ENCODE results near the gene FBXL2. TPM values are rescaled to one million over a fixed set of nuclear protein-coding genes. Genes with fewer than 3 reads are reported as not detected.

FBXL2 gene
- total RNA-seq, 1 experiment from 2014 or later, result 15.8 TPM

DNA sequence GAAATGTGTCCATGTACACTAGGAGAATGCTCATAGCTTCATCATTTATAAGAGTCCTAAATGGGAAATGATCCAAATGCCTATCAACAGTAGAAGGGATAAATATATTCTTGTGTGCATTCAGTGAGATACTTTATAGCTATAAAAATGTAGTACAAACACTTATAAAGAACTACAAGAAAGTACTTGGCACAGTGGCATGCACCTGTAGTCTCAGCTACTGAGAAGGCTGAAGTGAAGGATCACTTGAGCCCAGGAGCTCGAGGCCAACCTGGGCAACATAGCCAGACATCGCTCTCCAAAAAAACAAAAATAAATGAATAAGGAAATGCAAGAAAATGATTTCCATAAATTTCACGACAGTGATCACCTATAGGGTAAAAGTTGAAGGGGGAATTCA lies 3.6 kb upstream of the FBXL2 start:
- DNase-seq, result no peak
- no peaks in the 10 kb centered on the region for H3K9me3 ChIP-seq (ENCODE audit: insufficient read depth, low read depth)
- H3K36me3 ChIP-seq (ENCODE audit: low read depth), result no peaks in the 10 kb centered on the region
- H3K4me3 ChIP-seq, result no peak overlapping the region
- no peaks in the 10 kb centered on the region for H3K27me3 ChIP-seq (ENCODE audit: insufficient read depth, low read depth)
- intact Hi-C loops (cut with micrococcal nuclease; ENCODE audit: unreplicated experiment), result no loop called here
- H3F3A ChIP-seq (ENCODE audit: insufficient read depth, low read depth), result no peaks in the 10 kb centered on the region
- POLR2A ChIA-PET (ENCODE audit: unreplicated experiment), result interaction anchor here (0.6 to 0.7 kb wide), 2 partner anchors 18 to 85 kb away, joined by 3 read pairs; no protein-coding TSS in a partner anchor
- H3K79me2 ChIP-seq (ENCODE audit: low read depth), result 0 out of 2 replicates have a peak, but pooled peaks cover 8% of the 10 kb centered on the region
- no peaks in the 10 kb centered on the region for H3K9me2 ChIP-seq (ENCODE audit: insufficient read depth)
- H4K20me1 ChIP-seq (ENCODE audit: insufficient read depth), result no peaks in the 10 kb centered on the region
- H3K4me1 ChIP-seq (replicated peaks; ENCODE audit: insufficient read depth), result peaks cover 2% of the 10 kb centered on the region; the same call in 1 of the 2 replicates
- BruUV-seq (replicated peaks), result no TSS peak
- no peak overlapping the region for H3K4me2 ChIP-seq
- CTCF ChIA-PET, result no interaction called here
- H2AFZ ChIP-seq, result no peak overlapping the region
- no peak overlapping the region for H3K27ac ChIP-seq
- TF ChIP-seq EZH2 (IDR thresholded peaks at IDR 0.05; ENCODE audit: low read depth) (no peak), CTCF (conservative IDR thresholded peaks at IDR 0.05) (no peak)

DNA sequence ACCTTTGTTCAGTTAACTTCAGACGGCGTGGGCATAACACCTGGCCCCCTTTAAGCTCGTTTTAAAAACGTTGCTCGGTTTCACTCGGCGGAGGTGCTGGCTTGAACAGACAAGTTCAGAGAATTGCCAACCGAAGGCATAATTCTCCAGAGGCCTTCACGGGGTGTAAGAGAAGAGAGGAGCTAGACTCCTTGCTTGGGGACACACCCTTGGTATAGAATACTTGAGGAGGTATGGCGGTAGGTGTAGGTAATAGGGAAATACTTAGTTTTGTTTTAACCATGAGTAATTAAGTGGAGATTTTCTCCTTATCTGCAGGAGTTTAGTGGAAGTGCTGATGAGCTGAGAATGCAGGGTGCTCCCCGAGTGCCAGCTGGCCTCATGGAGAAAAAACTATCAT lies 921 bp downstream of the FBXL2 start:
- Histone ChIP-seq H4K20me1 (ENCODE audit: insufficient read depth) (no peaks in the 10 kb centered on the region), H3K4me1 (replicated peaks; ENCODE audit: insufficient read depth) (peaks cover 5% of the 10 kb centered on the region; the same call in 1 of the 2 replicates), H3K9me2 (ENCODE audit: insufficient read depth) (no peaks in the 10 kb centered on the region), H3K4me3 (peak overlapping the region; percentile 72), H3K36me3 (ENCODE audit: low read depth) (no peaks in the 10 kb centered on the region), H3K4me2 (peak overlapping the region; percentile 90), H3F3A (ENCODE audit: insufficient read depth, low read depth) (no peaks in the 10 kb centered on the region), H3K27ac (no peak overlapping the region), H3K27me3 (ENCODE audit: insufficient read depth, low read depth) (no peaks in the 10 kb centered on the region), H3K79me2 (ENCODE audit: low read depth) (0 out of 2 replicates have a peak, but pooled peaks cover 11% of the 10 kb centered on the region), H3K9me3 (ENCODE audit: insufficient read depth, low read depth) (no peaks in the 10 kb centered on the region), H2AFZ (peak overlapping the region; percentile 70; the same call in 1 of the 2 replicates)
- intact Hi-C loops (cut with micrococcal nuclease; ENCODE audit: unreplicated experiment), result loop anchor here (1.0 to 5.0 kb wide), 3 partner anchors 39 to 94 kb away; no protein-coding TSS in a partner anchor
- peak in 1 of 2 experiments; percentile 15 for DNase-seq
- CTCF ChIA-PET, result interaction anchor here (0.9 to 1.6 kb wide), 2 partner anchors 40 to 94 kb away, joined by 4 to 5 read pairs; no protein-coding TSS in a partner anchor
- BruUV-seq (replicated peaks), result TSS peak; percentile 58
- POLR2A ChIA-PET (ENCODE audit: unreplicated experiment), result interaction anchor here (0.6 to 1.2 kb wide), 5 partner anchors 22 to 794 kb away, joined by 3 to 10 read pairs (median 4); partner anchors contain the start of gene UBP1
- no peak for TF ChIP-seq CTCF (conservative IDR thresholded peaks at IDR 0.05)
- no peak for TF ChIP-seq EZH2 (IDR thresholded peaks at IDR 0.05; ENCODE audit: low read depth)

- POLR2A ChIA-PET (ENCODE audit: unreplicated experiment), result no interaction called here
- TF ChIP-seq EZH2 (IDR thresholded peaks at IDR 0.05; ENCODE audit: low read depth), result no peak
- TF ChIP-seq CTCF (conservative IDR thresholded peaks at IDR 0.05), result no peak
- Histone ChIP-seq H3K9me3 (ENCODE audit: insufficient read depth, low read depth) (no peaks in the 10 kb centered on the region), H3K4me3 (no peak overlapping the region), H3F3A (ENCODE audit: insufficient read depth, low read depth) (no peaks in the 10 kb centered on the region), H4K20me1 (ENCODE audit: insufficient read depth) (no peaks in the 10 kb centered on the region), H3K27ac (no peak overlapping the region), H3K9me2 (ENCODE audit: insufficient read depth) (no peaks in the 10 kb centered on the region), H3K4me2 (no peak overlapping the region), H3K4me1 (replicated peaks; ENCODE audit: insufficient read depth) (no peaks in the 10 kb centered on the region), H3K27me3 (ENCODE audit: insufficient read depth, low read depth) (no peaks in the 10 kb centered on the region), H2AFZ (no peak overlapping the region), H3K79me2 (ENCODE audit: low read depth) (no peaks in the 10 kb centered on the region), H3K36me3 (ENCODE audit: low read depth) (no peaks in the 10 kb centered on the region)
- CTCF ChIA-PET, result no interaction called here
- no peak for DNase-seq
- intact Hi-C loops (cut with micrococcal nuclease; ENCODE audit: unreplicated experiment), result no loop called here
- BruUV-seq (replicated peaks), result no TSS peak
Observed at GRCh38 chr3:33287672-33288282, 10.5 kb downstream of the FBXL2 start.

All from PC-9 (cell line).